Astrocyte (in vitro differentiated cells and primary cell): ENCODE data around the gene CD300LF.
A peak's percentile ranks its signal among the peaks of the same experiment; 100 is the strongest.

Experiments
- CTCF ChIP-seq: IDR thresholded peaks from 2 replicates; pipeline ENCODE4 v1.5.1; 2011; ENCODE audit warnings: low read depth, mild to moderate bottlenecking, inconsistent platforms, low read length, moderate library complexity; ENCODE audit not compliant: insufficient read depth
- EZH2 ChIP-seq: IDR thresholded peaks from 2 replicates; pipeline ENCODE4 v1.6.1; 2012; ENCODE audit warnings: mild to moderate bottlenecking, low read length, inconsistent platforms; ENCODE audit not compliant: insufficient read depth

- TF ChIP-seq CTCF (no peak), EZH2 (peak; percentile 17)
Observed at GRCh38 chr17:74748529-74749278, 36.0 kb upstream of the CD300LF start, which contains the start of gene NHERF1.
